NCI-H748 (cell line): Measurements from ENCODE around the gene LRRC52.

Experiments
- DNase-seq: peaks from one replicate; lab custom pipeline; 2025; ENCODE audit not compliant: unreplicated experiment; lab: John Stamatoyannopoulos, UW

Gene LRRC52, protein sequence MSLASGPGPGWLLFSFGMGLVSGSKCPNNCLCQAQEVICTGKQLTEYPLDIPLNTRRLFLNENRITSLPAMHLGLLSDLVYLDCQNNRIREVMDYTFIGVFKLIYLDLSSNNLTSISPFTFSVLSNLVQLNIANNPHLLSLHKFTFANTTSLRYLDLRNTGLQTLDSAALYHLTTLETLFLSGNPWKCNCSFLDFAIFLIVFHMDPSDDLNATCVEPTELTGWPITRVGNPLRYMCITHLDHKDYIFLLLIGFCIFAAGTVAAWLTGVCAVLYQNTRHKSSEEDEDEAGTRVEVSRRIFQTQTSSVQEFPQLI

DNA sequence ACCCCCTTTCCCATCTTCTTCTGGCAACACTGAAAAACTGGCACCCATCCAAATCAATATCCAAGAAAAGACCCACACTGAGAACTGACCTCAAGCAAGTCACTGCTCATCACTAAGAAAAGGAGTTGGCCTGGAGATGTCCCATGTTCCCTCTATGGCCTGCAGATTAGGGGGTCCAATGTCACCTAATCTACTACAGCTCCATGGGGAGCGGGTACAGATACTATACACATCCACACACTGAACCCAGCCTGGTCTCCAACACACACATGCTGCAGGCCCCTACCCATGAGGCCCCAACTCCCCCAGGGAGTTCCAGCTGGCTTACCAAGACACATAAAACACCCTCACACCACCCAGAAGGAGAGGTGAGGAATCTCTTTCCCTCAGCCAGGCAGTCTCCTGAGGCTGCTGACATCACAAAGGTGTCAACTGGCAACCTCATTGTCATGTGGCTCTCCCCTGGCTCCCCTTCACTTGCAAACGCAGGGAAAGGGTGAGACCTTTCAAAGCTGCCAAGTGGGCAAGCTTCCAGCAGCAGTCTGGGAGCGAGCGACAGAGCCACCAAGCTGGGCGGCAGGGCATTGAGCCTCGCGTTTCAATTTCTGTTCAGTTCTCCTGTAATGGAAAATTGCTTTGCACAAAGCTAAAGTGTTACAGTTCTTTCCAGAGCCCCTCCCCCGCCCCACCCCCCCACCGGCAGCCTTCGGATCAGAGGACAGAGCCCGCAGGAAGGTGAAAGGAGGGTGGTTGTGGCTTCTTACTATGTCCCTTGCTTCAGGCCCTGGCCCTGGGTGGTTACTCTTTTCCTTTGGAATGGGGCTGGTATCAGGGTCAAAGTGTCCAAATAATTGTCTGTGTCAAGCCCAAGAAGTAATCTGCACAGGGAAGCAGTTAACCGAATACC lies at the start of gene LRRC52:
Gene LRRC52, plus strand, starts transcription at position 469 of the 907 bp plus-strand sequence. Its CDS starts 297 bp downstream, at position 766.
- peak; percentile 69 for DNase-seq

DNA sequence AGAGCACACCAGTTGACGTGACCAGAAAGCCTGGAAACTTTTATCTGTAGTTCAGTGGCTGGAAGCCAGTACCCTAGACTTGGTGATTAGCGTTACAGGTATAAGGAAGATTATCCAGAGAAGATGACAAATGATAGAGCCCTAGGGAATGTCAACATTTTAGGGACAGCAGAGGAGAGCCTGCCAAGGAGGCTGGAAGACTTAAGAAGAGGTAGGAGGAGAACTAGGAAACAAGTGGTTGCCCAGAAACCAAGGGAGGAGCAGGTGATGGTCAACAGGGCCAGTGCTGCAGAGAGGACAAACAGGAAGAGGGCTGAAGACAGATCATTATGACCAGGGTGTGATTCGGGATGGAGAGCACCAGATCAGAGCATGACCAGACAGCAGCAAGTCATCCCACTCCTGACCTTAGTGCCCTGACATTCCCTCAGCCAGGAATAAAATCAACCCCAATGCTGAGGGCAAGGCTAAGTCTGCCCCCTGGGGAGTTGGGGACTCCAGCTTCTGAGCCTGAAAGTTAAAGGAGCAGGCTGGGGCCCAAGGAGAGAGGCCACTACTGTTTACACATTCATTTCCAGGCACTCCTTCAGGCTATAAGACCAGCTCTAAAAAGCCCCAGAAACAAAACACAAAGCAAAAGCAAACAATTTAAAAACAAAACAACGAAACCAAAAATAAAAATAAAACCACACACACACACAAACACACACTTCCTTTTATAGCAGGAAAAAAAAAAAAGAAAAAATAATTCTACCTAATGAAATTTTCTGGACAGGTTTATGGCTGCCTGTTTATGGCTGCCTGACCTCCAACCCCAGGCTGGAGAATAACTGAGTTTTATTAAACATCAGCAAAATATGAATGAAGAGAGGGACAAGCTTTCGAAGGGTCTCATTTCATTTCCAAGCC lies 48.6 kb upstream of the LRRC52 start:
- no peak for DNase-seq

DNA sequence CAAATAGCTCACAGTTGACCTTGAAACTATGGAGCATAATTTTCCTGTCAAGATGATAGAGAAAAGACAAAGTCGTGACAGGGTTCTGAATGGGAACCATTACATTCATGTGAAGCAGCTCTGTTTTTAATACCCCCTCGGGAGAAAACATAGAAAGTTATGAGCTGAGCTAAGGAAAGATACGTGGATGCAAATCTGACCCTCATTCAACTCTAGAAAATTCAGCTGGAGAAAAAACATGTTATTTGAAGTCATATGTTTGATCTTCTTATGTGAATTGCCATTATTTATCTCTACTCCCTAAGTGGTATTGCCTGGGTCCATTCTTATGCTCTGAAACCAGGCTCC lies 48.0 kb upstream of the LRRC52 start:
- DNase-seq, result no peak

DNA sequence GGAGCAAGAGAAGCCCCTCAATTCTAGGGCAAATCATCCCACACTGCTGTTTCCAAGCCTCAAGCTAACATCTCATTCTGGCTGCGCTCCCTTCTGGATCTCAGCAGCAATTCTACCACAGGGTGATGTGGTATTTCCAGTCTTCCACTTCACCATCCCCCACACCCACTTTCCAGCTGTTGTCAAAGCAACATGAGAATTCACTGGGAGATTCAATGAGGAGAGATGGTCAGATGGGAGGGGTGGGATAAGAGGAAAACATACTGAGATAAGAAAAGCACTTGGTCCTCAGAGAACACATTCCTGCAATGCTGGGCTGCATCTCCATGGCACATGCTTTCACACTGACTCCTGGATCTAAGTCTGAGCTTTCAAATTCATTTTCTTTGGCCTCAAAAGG lies 47.3 kb upstream of the LRRC52 start:
- no peak for DNase-seq

DNA sequence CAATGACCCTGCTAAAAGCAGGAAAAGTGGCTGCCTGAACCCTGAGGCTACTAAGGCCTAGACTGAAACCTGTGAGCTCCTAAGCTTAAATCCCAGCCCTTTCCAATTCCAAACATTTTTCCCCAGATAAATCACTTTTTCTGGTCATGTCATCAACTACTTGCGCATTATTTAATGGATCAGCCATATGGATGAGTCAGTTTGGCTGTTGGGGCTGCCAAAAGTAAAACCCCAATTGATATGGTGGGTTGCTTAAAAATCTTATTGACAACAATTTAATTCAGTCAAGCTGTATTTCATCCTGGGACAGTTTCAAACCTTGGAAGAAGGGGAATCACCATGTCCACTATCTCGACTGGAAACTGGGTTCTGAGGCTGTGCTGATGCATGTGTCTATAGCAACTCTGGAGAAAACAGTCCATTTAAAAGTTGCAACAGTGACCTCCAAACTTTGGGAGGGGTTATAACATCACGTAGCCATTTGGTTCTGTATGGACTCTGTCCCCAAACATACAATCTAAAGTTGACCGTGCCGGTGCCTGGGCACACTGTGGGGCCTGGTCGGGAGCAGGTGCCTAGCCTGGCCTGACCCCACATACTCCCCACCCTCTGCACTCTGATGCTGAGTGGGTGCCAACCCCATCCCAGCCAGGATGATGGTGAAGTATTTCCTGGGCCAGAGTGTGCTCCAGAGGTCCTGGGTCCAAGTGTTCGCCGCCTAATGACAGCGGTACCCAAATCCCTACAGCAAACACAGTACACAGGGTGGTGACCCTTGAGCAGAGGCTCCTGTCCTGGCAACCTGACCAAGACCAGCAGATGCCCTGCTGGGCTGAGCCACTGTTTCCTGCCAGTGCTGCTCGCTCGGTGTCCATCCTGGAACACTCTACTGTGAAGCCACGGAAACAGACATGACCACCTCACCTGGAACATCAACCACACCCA lies 46.5 kb upstream of the LRRC52 start:
- DNase-seq, result no peak

DNA sequence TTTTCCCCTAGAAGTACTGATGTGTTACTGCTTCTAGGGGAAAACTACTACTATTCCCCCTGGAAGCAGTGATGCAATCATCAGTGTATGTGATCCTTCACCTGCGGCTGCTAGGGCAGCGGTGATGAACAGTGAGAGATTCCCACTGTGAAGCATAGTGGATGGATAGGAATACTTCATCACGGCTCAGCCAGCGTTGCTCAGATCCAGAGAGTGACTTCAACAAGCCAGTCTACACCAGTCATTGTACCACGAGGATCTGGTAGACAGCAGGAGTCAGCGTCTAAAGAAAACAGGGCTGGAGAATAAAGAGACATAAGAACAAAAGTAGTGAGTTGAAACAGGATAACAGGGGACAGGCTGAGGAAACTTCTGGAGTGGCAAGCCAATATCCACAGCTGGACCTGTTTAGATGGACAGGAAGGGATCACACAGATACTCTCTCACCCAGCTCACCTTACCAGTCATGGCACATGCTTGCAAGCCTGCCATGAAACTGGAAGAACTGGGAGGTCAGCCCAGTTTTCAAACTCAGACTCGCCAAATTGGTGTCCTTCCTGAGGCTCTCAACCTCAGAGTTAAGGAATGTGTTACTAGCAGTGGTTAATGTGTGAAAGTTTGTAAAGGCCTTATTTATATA lies 42.4 kb upstream of the LRRC52 start:
- DNase-seq, result no peak

DNA sequence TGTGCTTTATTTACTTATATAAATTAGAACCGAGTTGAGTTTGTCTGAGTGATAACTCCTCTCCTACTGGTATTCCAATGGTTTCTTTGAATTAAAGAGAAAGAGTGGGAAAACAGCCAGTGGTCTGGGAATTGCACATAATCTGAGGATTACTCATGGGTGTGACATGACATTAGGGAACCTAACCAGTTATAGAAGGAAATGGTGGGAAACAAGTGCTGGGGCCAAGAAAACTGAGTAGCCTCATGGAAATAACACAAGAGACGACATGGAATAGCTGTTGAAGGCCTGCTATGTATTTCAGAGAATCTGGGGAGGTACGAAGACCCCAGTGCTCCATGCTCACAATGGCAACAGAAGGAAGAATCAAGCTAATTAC lies 41.8 kb upstream of the LRRC52 start:
- DNase-seq, result no peak

DNA sequence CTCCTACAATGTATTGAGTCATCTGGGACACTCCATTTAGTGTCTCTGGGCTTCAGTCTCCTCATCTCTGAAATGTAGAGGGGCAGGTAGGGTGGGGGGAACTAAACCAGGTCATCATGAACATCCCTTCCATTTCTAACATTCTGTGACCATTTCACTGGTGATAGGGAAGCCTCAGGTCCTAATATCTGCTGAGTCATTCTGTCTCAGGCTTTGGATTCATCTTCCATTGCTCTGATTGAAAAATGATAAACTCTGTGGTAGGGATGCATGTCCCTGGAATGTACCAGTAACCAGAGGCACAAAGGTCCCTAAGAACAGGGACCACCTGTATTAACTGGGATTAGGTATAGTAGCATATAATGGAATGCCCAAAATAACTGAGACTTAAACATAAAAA lies 36.2 kb upstream of the LRRC52 start:
- DNase-seq, result no peak

DNA sequence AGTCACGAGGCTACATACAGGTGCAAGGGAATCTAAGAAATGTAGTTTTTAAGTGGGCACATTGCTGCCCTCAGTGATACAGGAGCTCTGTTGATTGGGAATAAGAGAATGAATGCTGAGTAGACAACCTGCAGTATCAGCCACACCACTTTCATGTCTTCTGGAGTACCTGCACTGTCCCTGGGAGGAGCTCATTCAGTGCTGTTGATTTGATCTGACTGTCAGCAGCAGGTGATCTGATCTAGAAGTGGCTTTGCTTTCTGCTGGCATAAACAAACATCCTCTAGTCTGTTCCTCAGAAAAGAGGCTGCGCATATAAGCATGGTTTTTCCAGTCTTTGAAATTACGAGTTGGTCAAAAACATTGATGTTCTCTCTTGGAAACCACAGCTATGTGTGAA lies 35.5 kb upstream of the LRRC52 start:
- peak; percentile 12 for DNase-seq

DNA sequence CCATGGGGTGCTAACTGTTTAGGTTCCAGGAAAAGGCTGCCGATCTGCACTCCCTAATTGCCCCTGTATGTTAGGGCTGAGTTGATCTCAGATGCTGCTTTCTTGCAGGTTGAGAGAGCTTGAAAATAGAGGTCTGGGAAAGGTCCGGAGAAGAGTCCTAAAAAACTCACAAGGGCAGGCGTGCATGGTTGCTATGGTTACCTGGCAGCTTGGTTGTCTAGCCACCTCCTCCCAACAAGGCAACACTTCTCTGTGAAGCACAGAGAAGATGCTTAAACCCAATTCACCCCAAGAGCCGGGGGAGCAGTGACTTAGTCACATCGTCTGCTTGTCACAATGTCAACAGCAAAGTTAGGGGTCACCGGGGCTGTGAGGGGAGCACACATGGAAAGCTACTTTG lies 31.0 kb upstream of the LRRC52 start:
- peak; percentile 50 for DNase-seq

DNA sequence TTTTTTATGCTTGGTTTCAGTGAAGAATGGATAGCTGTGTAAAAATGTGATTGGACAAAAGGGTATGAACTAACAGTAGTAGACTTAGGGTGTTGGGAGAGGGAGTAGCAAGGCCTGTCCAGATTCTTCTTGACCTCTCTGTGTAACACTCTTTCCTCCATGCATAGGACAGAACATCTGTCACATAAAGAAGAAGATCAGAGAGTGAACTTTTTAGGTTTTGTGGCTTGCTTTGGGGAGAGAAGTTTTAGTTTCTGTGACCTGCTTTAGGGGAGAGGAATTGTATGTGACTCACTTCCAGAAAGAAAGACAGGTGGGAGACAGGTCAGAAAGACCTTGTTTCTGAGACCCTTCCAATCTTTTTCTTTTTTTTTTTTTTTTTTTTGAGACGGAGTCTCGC lies 27.3 kb upstream of the LRRC52 start:
- no peak for DNase-seq

DNA sequence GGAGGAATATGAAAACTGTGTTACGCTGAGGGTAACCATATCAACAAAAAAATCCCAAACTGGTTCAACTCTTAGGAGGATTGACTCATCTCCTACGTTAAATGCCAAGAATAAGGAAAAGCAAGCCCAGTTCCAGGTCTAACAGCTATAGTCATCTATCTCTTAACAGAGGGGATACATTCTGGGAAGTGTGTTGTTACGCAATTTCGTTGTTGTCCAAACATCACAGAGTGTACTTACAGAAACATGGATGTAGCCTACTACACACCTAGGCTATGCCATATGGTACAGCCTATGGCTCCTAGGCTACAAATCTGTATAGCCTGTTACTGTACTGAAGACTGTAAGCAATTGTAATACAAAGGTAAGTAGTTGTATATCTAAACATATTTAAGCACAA lies 23.2 kb upstream of the LRRC52 start:
- no peak for DNase-seq

DNA sequence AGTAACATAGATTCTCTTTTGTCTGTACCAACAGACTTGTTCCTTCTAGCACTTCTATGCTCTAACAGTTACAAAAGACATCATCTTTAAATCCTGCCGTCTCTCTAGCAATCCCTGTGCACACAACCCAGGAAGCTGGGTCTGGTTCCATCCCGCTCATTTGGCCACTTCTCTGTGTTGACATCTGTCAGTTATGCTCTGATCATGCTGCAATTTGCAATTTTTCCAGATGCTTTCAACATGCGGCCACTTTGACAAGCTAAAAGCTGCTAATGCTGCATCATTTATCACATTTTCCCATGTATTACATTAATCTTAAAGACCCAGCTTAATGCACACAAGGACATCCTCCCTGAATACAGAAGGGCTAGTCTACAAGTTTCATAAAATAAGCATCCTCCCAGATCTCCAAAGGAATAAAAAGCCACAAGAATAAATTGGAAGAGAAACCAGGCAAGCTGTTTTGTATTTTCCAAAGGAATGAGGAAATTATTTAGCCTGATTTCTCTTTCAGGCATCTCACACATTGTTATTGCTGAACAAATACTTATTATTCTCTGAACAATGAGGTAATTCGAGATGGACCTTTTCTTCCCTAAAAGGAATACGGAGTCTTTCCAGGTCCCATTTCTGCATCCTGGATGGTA lies 19.0 kb upstream of the LRRC52 start:
- DNase-seq, result no peak

DNA sequence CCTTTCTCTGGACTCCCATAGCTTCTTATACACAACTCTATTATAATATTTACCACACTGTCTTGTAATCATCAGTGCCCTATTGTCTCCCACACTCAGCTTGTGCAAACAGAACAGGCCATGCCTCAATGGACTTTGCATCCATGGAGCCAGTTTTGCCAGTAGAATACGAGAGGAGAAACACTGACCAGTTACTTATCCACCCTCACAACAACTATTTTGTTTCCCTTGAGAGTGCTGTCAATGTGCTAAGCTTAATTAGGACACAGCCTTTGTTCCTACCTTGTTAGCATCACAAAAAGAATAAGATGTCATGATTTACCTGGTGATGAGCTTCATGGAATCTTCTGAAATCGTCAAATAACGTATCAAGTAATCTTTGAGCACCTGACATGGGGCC lies 18.1 kb upstream of the LRRC52 start:
- DNase-seq, result peak; percentile 37

DNA sequence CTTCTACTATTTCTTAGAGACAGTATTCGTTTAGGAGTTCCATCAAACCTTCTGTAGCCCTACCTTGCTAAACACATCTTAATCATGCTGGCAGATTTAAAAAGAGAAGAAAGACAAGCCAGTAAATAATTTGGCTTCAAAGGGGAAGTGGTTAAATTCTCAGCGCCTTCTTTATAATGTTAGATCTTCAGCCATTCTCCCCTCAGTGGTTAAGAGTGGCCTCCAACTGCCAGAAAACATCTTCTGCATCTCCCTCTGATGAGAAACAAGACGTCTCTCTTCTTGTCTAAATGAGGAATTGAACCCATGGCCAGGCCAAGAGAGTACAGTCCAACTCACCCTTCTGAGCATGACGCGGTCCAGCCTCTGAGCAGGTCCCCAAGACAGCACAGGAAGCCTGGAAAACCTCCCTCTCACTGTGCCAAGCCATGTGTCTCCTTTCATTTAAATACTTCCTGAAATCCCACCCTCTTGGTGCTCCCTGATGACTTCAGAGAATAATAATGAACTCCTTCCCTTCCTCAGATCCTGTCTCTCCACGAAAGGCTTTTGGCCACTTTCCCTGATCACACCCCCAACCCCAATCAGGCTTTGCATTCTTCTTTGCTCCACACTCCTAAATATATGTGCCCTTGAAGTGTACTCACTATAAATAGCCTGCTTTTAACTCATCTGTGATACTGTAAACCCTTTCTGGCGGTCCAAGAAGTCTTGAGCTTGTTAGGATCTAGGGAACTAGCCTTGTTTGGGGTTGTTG lies 16.4 kb upstream of the LRRC52 start:
- no peak for DNase-seq

DNA sequence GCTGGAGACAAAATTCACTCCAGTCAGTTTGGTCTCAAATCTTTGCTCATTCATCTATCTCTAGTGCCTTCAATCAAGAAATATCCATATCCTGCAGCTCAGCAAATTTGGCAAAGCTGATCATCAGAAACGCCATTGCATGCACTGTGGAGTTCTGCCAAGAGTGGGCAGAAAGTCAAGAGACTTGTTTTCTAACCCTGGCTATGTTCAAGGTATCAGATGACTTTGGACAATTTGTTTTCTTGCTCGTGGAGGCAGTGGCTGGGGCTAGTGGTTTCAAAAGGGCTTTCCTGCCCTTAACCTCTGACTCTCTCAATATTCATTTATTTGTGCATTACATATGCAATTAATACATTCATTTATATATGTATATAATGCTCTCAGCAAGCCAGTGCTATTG lies 12.8 kb upstream of the LRRC52 start:
- peak; percentile 7 for DNase-seq

DNA sequence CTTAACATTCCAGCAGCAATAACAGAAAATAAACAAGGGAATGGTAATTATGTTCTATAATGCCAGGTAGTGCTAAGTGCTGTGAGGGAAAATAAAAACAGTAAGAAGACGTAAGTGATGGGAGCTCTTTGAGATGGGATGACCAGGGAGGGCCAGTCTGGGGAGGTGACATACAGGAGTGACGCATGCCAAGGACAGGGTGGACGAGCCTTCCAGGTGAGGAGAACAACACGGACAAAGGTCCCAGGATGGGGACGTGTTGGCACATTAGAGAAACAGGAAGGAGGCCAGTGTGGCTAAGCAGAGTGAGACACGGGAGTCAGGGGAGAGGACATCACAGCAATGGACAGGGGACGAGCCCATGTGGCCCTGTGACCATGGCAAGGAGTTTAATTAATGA lies 11.7 kb upstream of the LRRC52 start:
- no peak for DNase-seq

DNA sequence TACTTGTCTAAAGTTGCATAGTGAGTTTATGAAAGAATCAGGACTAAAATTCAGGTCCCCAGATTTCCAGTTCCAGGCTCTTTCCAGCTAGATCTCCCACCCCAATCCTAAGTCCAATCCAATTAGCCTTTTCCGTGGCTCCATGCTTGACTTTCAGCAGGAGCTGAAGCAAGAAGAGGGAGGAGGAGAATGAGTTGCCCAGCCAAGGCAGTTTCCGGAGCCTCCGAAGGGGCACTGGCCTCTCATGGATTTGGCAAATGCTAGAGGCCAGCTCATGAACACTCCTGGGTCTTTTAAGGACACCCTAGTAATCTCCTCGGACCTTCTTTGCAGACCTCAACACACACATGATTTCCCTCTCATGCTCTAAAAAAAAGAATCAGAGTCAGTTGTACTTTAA lies 10.5 kb upstream of the LRRC52 start:
- no peak for DNase-seq

DNA sequence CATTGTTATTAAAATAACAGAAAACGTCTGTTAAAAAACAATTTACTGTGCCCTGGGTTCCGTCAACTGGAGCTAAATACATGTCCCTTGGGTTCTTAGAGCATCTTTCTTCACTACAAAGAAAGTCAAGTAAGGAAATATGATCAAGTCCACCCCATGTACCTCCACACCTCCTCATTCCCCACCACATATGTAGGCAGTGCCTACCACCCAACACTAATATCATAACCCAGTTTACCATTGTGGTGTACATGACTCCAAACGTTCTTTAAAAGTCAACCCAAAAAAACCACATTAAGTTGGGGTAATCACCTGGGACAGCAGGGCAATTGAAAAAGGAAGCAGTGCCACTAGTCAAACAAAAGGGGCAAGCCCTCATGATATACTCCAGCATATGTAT lies 7.8 kb upstream of the LRRC52 start:
- DNase-seq, result no peak
